GM19438 (cell line): ENCODE data around the gene ADAMTS17.

Experiments used
- ATAC-seq: cut with Tn5 transposase; IDR thresholded peaks from one replicate; pipeline ENCODE4 v1.9.1; 2021; ENCODE audit warnings: low read depth; ENCODE audit not compliant: unreplicated experiment

ADAMTS17 gene

DNA sequence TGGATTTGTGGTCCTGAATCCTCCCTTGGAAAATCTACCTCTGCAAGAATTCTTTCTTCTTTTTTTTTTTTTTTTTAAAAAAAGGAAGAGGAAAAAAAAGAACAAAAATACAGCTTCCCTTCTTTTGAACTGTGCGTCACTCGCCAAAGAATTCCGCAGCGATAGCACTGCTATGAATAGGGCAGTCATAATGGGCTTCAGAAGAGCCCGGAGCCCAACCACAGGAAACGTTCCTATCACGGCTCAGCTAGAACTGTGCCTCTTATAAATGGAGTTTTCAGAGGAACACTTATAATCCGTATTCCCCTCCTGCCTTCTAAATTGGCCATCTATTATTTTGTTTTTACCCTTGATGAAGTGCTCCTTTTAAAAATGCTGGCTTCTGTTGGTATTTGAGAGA is 227.7 kb downstream of the ADAMTS17 start:
- ATAC-seq, result no peak

DNA sequence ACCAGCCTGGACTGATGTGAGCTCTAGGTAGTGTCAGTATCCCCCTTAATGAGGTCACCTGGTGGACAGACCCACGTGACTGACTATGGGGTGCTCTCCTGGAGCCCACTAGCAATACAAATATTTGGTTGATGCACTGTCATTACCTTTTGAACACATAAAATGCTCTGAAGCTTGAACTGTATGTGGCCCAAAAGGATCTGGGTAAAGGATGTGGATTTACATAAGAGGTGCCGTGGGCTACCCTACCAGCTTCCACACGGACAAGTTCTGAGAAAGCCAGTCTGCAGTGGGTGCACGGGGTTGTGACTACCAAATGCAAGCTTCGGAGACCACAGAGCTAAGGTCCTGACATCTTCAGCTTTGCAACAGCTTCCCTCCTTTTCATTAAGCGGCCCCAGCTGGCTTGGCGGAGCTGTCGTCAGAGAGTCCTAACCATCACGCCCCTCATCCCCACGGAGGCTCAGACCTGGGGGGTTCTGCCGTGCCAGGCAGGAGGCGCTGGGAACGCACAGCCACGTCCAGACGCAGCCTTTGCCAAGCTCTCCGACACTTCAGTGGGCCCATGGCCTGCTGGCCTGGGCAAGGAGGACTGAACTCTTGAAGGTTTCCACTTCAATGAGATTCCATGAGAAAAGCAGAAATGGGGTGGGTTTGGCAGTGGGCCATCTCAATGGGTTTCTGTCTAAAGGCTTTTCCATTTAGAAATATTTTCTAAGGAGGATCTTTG is 228.3 kb downstream of the ADAMTS17 start:
- no peak for ATAC-seq

DNA sequence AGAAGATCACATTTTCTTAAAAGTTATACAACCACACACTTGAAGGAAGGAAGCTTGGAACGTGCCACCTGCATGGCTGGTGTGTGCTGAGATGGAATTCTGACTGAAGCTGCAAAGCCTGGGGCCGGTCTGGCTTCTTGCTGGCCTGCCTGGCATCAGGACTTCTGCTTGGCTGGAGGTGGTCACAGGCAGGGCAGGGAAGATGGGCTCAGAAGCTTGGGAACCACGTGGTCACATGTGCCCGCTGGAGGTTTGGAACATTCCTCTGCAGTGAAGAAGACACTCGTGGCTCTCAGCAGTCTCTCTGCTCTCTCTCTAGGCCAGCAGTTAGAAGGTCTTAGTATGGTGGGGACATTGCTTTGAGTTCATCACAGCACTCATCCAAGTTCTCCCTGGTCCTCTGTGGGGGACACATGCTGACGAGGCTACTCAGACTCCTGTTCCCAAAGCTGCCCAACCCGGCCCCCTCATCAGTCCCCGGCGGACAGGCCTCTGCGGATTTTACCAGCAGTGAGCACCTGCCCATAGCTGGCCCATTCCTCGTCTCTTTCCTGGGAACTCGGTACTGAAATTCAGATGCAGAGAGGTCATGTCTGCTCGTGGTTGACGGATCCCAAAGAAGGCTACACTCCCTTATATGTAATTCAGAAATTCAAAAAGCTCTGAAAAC is 229.0 kb downstream of the ADAMTS17 start:
- ATAC-seq, result no peak

DNA sequence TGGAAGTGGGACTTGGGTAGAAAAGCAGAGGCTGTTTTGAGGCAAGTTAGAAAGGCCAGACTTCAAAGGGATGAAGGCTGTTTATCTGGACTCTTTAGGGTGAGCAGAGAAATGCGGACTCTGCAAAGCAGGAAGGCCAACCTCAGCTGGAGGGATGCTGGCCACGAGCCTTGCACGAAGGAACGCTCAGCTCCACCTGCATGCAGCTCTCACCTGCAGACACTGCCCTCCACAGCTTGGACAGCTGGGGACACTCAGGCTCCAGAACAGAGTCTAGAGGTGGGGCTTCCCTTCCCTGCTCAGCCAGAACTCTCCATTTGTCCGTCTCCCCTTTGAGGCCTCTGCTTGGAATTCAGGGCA is 229.7 kb downstream of the ADAMTS17 start:
- no peak for ATAC-seq

DNA sequence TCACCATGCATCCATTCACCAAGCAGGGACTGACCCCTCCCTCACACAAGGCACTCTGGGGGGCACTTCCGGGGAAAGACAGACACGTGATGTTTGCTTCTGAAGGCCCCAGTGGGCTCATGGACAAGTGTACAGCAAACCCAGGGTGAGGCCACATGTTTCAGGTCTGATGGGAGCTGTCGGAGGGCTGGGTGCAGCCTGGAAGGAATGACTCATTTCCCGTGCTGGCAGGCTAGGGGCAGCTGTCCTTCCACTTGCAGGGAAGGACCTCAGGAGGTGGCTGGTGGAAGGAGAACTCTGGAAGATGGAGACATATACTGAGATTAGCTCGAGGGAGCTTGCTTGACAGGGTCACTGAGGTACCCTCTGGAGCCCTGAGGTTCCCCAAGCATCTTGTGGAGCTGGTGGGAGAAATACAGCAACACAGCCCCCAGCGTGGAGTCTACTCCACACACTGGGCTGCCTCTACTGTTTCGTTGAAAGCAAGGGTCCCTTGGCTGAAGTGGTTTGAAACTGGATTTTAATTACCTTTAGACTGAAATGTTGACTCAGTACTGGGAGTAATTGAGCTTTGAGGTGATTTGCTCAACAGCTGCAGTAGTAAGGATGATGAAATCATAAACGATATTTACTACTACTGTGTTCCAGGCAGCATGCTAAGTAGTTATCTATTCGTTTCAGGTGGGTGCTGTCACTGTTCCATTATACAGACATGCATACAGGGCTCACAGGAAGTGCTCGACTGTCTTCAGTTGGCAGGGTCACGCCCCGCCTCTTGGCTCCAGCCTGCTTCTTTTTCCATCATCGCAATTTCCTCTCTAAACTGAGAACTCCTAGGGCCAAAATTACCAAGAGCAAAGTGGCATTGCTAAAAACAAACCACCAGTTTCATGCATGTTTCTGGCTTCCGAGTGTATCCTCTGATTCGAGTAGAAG is 230.4 kb downstream of the ADAMTS17 start:
- no peak for ATAC-seq

DNA sequence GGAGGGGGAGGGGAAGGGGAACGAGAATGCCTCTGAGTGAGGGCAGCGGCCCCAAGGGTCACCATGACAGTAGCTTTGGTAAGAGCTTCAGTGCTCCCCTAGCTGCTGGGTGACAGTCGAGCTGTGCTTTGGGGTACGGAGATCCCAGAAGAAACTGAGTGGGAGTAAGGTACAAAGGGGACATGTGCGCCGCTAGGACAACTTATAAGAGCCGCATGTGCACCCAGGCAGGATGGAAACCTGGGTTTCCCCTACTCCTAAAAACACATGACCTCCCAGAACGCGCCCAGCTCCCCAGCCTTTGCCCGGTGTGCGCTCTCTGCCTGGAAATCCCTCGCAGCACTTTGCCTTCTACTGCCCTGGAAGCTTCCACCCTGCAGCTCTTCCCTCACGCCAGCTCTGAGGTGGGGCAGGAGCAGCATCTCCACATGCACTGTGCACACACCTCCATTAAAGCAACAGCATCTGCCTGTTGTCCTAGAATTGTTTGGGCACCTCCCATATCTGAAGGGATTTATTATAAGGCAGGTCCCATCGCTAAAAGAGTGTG is 232.2 kb downstream of the ADAMTS17 start:
- ATAC-seq, result no peak

DNA sequence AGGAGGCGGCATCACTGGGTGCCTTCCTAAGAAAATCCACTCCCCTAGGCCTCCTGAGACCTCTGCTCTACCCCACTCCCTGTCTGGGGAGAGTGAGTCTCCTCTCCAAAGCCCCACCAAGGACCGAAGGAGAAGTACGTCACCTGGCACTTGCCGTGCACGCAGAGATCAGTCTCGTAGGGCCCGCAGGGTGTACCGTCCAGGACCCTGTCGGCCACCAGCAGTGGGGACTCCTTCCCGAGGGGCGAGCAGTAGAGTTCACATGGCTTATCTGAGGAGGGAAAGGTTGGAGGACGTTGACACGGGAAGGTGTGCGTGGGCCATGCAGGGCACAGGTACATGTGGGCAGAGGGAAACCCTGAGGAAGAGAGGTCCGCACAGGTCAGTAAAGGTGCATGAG is 232.9 kb downstream of the ADAMTS17 start:
- no peak for ATAC-seq

DNA sequence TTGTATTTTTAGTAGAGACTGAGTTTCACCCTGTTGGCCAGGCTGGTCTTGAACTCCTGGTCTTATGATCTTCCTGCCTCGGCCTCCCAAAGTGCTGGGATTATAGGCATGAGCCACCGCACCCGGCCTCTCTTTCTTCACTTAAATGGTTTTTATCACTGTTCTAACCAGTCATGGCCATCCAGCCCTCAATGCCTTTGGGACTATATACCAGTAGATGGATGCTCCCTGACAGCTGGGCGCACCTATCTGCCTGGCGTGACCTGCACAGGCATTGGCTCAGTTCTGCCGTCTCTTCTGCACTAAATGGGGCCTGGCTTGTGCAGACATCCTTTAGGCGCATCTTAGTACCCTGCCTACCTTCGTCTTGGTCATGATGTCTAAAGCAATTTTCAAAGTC is 233.4 kb downstream of the ADAMTS17 start:
- ATAC-seq, result no peak

DNA sequence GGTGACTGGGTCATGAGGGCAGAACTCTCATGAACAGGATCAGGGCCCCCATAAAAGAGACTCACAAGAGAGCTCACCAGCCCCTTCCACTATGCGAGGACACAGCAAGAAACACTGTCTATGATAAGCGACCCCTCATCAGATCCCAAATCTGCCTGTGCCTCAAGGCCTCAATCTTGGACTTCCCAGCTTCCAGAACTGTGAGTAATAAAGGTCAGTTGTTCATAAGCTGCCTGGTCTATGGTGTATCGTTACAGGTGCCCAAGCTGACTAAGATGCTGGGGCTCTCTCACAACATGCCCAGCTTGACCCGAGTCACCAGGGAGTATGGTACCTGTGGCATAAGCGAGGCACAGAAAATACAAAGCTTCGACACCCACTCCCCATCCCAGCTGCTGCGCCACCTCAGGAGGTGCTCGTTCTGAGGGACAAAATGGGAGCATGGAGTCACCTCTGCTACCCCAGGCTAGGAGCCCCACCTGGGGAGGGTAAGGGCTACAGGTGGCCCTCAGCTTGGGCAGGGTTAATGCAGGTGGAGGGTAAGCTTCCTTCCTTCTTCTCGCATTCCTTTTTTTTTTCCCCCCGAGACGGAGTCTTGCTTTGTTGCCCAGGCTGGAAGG is 234.1 kb downstream of the ADAMTS17 start:
- ATAC-seq, result no peak

DNA sequence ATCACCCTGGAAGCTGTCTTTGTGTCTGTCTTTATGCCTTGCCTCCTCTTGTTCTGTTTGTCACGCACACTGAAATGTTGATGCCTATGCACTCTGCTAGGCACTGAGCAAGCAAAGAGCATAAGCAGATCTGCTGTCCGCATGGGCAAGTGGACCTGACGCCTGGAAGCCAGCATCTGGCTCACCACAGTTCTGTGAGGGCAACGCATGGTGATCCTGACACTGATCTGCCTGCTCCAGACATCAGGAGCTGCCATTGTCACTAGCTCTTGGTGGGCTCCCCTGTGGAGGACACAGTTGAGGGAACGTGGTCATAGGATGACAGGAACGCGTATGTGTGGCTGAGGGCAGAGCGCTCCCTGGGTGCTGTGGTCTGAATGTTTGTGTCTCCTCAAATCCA is 234.6 kb downstream of the ADAMTS17 start:
- no peak for ATAC-seq

DNA sequence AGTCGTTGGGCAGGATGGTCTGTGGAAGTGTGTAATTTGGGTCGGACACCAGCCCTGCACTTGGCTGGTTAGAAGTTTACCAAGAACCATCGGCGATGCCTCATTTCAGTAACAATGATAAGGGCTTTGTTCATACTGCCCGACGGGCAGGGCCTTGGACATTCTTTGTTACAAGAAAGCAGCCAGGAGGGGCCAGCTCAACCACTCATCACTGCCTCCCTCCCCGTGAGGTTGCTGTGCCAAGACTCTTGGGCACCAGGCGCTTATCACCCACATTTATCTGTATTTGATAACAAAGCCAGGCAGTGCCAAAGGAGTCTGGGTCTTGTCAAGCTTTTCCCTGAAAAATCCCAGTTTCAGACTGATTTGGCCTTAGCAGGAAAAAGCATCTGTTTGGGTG is 235.0 kb downstream of the ADAMTS17 start:
- ATAC-seq, result no peak

DNA sequence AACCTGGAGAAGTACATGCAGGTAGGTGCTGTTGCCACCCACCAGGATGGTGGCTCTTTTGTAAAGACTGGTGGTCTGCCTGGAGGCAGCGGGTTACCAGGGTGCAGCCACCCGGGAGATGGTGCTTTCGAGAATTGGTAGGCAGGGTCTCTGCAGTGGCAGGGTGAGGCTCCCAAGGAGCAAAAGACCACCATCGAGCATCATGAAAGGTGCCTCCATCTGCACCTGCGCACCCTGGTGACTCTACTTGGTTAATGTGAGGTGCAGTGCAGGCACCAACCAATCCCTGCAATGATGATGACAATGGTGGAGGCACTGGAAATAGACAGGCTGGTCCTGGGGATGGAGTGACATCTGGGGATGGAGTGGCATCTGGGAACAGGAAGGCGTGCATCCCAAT is 236.7 kb downstream of the ADAMTS17 start:
- ATAC-seq, result no peak

DNA sequence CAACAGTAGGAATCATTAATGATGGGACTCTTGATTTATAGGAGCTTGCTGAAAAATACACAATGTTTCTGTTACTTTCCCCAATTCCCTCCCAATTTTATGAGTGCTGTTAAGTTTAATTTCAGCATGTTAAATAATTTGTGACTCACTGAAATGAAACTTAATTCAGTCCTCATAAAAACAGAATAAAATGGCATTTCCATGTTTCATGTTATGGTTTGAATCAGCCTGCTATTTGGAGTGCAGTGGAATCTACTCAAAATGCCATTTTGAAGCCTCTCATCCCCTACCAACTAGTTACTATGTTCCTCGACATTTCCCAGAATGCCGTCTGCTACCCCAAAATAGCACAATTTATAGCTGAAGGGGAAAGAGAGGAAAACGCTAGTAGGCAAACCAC is 237.5 kb downstream of the ADAMTS17 start:
- ATAC-seq, result no peak

DNA sequence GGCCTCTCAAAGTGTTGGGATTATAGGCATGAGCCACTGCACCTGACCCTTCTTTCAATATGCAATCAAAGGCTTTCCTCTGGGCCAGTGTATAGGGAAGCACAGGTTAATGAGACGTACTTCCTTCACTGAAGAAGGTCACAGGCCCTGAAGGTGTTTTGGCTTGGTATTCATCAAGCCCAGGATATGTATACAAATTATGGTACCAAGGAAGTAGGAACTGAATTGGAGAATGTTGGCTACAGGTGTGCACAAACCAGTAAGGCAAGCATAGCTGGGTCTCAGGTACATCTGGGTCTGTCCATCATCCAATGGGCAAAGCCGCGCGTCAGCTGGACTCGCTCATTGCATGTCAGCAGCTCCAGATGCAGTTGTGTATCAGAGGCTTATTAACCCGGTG is 237.9 kb downstream of the ADAMTS17 start:
- no peak for ATAC-seq

DNA sequence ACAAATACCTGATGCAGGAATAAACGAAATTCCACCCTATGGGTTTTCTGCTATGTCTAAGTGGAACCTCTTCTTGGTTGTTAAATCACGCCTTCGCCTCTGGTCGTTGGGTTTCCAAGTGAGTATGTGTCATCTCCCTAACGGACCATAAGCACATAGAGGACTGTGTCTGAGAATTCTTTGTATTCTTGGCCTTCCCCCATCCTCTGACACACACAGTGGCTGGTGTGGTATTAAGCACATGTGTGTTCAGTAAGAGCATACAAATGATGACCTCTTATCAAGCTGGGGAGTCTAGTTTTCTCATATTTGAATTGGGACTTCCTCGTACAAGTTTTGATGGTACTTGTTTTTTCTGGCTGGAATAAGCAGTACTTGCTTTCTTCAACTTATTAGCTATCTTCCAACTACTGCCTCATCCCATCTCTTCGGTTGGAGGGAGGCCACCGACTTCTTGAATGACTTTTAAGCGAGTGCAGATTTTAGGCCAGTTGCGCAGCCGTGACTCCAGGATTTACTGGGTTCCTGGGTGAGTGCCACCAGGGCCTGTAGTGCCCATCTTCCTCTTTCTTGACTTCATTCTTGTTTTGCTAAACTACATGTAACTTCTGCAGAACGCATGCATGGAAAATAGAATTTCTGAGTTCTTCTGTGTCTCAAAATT is 240.2 kb downstream of the ADAMTS17 start:
- ATAC-seq, result no peak

DNA sequence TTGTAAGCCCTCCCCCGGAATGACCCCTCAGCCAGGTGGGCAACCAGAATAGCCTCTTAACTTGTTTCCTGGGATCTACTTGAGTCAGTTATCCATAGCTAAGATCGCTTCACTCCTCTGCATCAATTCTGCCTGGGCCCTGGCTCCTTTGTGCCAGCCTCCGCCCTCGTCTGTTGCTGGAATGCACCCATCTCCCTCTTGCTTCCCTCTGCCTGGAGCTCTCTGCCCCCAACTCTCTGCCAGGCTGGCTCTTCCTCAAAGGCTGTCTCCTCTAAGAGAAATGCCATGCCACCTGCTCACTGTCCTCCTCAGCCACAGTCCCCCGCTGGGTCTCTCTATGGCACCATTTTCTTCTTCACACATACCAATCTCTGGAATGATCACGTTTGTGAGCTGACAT is 240.8 kb downstream of the ADAMTS17 start:
- no peak for ATAC-seq

DNA sequence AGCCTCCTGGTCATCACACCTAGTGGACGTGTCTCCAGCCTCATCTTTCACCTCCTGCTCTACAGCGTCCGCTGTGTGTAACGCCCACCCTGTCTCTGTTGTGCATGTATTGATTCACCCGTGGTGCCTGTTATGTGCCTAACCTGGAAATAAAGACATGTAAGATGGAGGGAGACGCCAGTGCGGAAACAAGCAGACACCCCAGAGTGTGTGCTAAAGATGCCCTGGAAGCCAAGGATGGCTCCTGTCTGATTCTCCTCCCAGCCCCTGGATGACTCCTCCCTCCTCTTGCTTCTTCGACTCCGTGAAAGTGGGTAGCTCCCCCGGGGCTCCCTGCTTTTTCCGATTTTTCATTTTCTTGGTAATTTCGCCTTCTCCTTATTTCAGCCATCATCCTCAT is 241.8 kb downstream of the ADAMTS17 start:
- ATAC-seq, result no peak

DNA sequence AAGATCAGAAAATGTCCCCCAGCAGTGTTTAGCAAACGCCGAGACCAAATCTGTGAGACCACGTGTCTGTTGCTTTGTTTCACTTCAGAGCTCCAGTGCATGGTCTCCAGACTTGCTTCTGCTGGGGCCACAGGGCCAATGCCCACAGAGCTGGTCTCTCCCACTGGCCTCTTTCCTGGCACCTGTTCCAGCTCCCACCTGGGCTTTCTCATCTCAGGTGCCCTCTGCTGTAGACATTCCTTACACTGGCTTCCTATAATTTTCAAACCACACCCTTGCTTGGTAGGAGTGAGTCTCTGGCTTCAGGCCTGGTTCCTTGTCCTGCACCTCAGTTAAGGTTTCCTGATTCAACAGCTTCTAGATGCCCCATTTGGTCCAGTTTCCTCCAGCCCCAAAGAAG is 243.1 kb downstream of the ADAMTS17 start:
- no peak for ATAC-seq

DNA sequence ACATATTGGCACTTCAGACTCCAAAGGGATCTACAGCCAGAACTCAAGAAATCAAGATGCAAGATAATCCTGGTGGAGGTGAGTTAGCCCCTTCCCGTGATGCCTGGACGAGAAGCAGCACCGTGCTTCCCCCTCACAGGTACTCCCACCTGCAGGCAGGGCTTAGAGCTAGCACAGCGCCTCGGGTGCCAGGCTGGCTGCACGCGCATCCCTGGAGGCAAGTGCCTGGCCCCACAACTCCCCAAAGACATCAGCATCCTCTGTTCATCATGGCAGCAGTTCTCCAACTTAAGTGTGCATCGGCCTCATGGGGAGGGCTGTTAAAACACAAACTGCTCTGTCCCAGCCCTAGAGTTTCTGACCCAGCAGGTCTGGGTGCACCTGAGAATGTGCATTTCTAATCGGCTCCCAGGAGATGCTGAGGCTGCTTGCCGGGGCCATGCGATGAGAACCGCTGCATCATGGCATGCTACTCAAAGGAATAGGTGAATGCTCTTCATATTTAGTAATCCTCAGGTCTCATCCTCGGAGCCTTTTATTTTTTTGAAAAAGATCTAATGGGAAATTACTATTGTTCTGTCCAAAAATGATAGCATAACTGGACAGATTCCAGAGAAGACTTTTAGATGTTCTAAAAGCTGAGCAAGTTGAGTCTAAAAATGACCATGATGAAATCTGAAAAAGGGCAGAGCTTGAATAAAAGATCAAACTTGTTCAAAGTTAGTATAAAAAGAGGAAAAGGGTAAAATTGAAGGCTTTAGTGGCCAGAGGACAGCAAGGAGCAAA is 244.2 kb downstream of the ADAMTS17 start:
- ATAC-seq, result no peak
